Spleen (tissue), 11 donors: ENCODE data around the gene MATN3. TPM values are rescaled to one million over a fixed set of nuclear protein-coding genes. Genes with fewer than 3 reads are reported as not detected.

Source experiments
- DNase-seq: peaks from one replicate; pipeline ENCODE4 v3.0.0-alpha.2; 2020
- H3K27ac ChIP-seq, 8 donors: fragments of 200-600 bp; sonication (generic) in 7 of 8; 1 replicate in 4 of 8; 2 replicates in 4 of 8; pipeline versions ENCODE4 v1.5.0 to v1.8.0; 2016 to 2021; ENCODE audit warnings: inconsistent platforms in 4 of 8, mild to moderate bottlenecking in 4 of 8, moderate library complexity in 1 of 8
- H3K27me3 ChIP-seq, 7 donors: fragments of 200-600 bp; sonication (generic) in 6 of 7; replicated peaks in 1 of 7; 1 replicate in 4 of 7; 2 replicates in 3 of 7; pipeline versions ENCODE4 v1.5.0 to v1.8.0; 2016 to 2021; ENCODE audit warnings: inconsistent platforms in 3 of 7, mild to moderate bottlenecking in 1 of 7
- H3K36me3 ChIP-seq, 6 donors: fragments of 200-600 bp; sonication (generic) in 5 of 6; 1 replicate in 4 of 6; 2 replicates in 2 of 6; pipeline versions ENCODE4 v1.5.0 to v1.8.0; 2016 to 2021; ENCODE audit warnings: inconsistent platforms in 2 of 6
- H3K4me1 ChIP-seq, 6 donors: fragments of 200-600 bp; sonication (generic) in 5 of 6; 1 replicate in 3 of 6; 2 replicates in 3 of 6; pipeline versions ENCODE4 v1.5.0 to v1.8.0; 2016 to 2021; ENCODE audit warnings: inconsistent platforms in 3 of 6
- H3K4me3 ChIP-seq, 8 donors: fragments of 200-600 bp; sonication (generic) in 7 of 8; 1 replicate in 4 of 8; 2 replicates in 4 of 8; pipeline versions ENCODE4 v1.5.0 to v1.8.0; 2016 to 2021; ENCODE audit warnings: inconsistent platforms in 4 of 8, mild to moderate bottlenecking in 4 of 8, moderate library complexity in 2 of 8
- H3K9me3 ChIP-seq, 8 donors: fragments of 200-600 bp; sonication (generic) in 7 of 8; 1 replicate in 4 of 8; 2 replicates in 4 of 8; pipeline versions ENCODE4 v1.5.0 to v1.8.0; 2016 to 2021; ENCODE audit warnings: inconsistent platforms in 4 of 8
- CTCF ChIP-seq, 11 experiments: fragments of 200-600 bp in 7 of 11; fragments of 450-650 bp in 4 of 11; sonication (generic) in 4 of 11; IDR thresholded peaks in 8 of 11; conservative IDR thresholded peaks in 3 of 11; 1 replicate in 7 of 11; 2 replicates in 4 of 11; pipeline versions ENCODE4 v1.4.0 to v1.8.0; 2016 to 2021; ENCODE audit warnings: antibody characterized with exemption in 11 of 11, inconsistent platforms in 4 of 11, mild to moderate bottlenecking in 1 of 11
- POLR2A ChIP-seq, 3 donors: fragments of 450-650 bp; IDR thresholded peaks; one replicate each; pipeline ENCODE4 v1.5.1; 2017; ENCODE audit warnings: antibody characterized with exemption in 3 of 3, mild to moderate bottlenecking in 1 of 3
- POLR2AphosphoS5 ChIP-seq, 3 donors: sonication (generic); formaldehyde crosslinking; IDR thresholded peaks; one replicate each; pipeline ENCODE4 v1.5.1; 2017; ENCODE audit warnings: antibody characterized with exemption in 3 of 3
- WGBS, 5 donors: extraction: QIAGEN DNeasy Blood & Tissue Kit in 3 of 5; methylation state at CpG; one replicate each; pipeline versions ENCODE4 v1.1.5 to v1.1.7; 2013 to 2018; 5-methylcytosine and 5-hydroxymethylcytosine counted together
- intact Hi-C: fragments of 100-400 bp; cut with DNase I; formaldehyde crosslinking; loops from one replicate; pipeline ENCODE4 v1.15.0; 2023; ENCODE audit warnings: low total_unique reads
- polyA plus RNA-seq, 3 donors: library from polyadenylated mRNA; stranded (reverse); fragments of 200-250 nt; gene quantifications; one replicate each; pipeline ENCODE4 v1.2.1, GENCODE V29; 2013
- total RNA-seq, 7 donors: library from RNA; depleted of rRNA in 3 of 7; stranded (reverse); fragments of >200 nt in 3 of 7; fragmentation: NEBNext Ultra II Directional in 4 of 7; extraction: Animal tissue kit (Norgen Biotek cat#: 25700) in 4 of 7; gene quantifications; one replicate each; pipeline versions ENCODE4 v1.1.0 to v1.2.1, GENCODE V29; 2016 to 2021
- donor health status: healthy with polysubstance abuse.
- donor health status: DM: no; HTN: no; CAD: no; lungs with moderate emphysema.
- donor health status: DM: no; HTN: no; CAD: no.
- donor health status: Bipolar disorder and iron deficiency.
- donor health status: healthy.
- donor health status: DM: no; HTN: no; CAD: no.
- donor health status: DM: yes; HTN: yes; CAD: no.

The MATN3 gene
- total and polyA plus RNA-seq, 10 donors = 0.07 to 0.76 (median 0.24) TPM; not detected in 3

DNA sequence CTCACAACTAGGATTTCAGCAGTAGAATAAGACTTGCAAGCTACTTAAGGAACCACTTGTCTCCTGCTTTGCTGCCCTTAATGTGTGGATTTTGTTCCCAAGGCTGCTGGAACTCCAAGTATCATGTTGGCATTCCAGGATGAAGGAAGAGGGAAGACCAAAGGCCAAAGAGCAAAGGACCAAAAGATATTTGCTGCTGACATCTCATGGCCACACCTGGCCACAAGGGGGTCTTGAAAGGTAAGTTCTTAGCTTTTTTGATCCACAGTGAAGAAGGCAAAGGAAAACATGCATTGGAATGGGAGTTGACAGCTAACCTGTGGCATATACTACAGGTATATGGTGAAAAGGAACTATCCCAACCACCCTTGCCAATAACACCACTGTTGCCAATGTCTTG is 3.9 kb upstream of the MATN3 start:
- Histone ChIP-seq H3K4me1 (peaks cover 8 to 19% (median 17%) of the 10 kb centered on the region in 6 donors), H3K9me3 (peaks cover 0 to 18% (median 11%) of the 10 kb centered on the region in 8 donors), H3K4me3 (no peak overlapping the region), H3K27ac (no peak overlapping the region), H3K36me3 (no peaks in the 10 kb centered on the region), H3K27me3 (peaks cover 0 to 27% (median 16%) of the 10 kb centered on the region in 7 donors)
- intact Hi-C loops = no loop called here
- no peak for DNase-seq
- no peak for TF ChIP-seq POLR2A (IDR thresholded peaks at IDR 0.05)
- no peak for TF ChIP-seq CTCF (IDR thresholded peaks at IDR 0.05 in 8 of 11, conservative IDR thresholded peaks at IDR 0.05 in 3 of 11)
- TF ChIP-seq POLR2AphosphoS5 (IDR thresholded peaks at IDR 0.05) = no peak

DNA sequence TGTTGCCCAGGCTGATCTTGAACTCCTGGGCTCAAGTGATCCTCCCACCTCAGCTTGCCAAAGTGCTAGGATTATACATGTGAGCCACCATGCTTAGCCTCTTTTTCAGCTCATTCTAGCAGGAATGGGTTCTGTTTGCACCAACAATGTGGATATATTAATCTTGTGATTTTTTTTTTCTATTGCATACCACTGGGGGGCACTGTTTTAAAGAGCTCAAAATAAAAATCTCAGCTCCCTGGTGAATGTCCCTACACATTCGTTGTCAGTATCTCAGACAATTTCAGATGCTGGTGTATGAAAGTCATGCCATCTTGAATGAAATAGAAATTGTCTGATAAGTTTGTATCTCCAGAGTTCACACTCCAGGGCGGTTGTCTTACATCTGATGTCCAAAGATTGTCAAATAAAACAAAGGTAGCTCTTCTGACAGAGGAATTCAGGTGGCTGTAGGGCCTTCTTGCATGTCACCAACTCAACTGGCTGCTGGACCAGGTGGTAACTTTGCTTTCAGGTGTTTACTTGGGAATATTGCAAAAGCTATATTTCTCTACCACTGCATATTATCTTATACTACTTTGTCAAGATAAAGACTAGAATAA is 3.1 kb upstream of the MATN3 start:
- Histone ChIP-seq H3K27ac (no peak overlapping the region), H3K9me3 (peaks cover 0 to 11% (median 3%) of the 10 kb centered on the region in 8 donors), H3K27me3 (peaks cover 0 to 34% (median 18%) of the 10 kb centered on the region in 7 donors), H3K36me3 (no peaks in the 10 kb centered on the region), H3K4me1 (peaks cover 8 to 19% (median 17%) of the 10 kb centered on the region in 6 donors), H3K4me3 (no peak overlapping the region)
- intact Hi-C loops = loop anchor here (2.0 kb wide), 1 partner anchor 81 kb away; no protein-coding TSS in a partner anchor
- no peak for DNase-seq
- TF ChIP-seq POLR2A (IDR thresholded peaks at IDR 0.05) (no peak), CTCF (IDR thresholded peaks at IDR 0.05 in 8 of 11, conservative IDR thresholded peaks at IDR 0.05 in 3 of 11) (peak in 9 of 11 experiments; percentile 34 to 62 (median 47))
- 12 to 26% (median 17%) methylated on average over 2 of the region's 2 CpGs for WGBS, 5 donors

- Histone ChIP-seq H3K4me3 (peak overlapping the region in 5 of 8 donors; percentile 38 to 72 (median 49)), H3K9me3 (no peaks in the 10 kb centered on the region), H3K4me1 (peaks cover 8 to 19% (median 17%) of the 10 kb centered on the region in 6 donors), H3K27ac (peak overlapping the region in 2 of 8 donors; percentile 26 to 45), H3K27me3 (peaks cover 0 to 43% (median 18%) of the 10 kb centered on the region in 7 donors), H3K36me3 (no peaks in the 10 kb centered on the region)
- intact Hi-C loops = no loop called here
- TF ChIP-seq POLR2AphosphoS5 (IDR thresholded peaks at IDR 0.05) = no peak
- no peak for TF ChIP-seq POLR2A (IDR thresholded peaks at IDR 0.05)
- TF ChIP-seq CTCF (IDR thresholded peaks at IDR 0.05 in 8 of 11, conservative IDR thresholded peaks at IDR 0.05 in 3 of 11) = no peak
- no peak for DNase-seq
- 44 to 51% (median 46%) methylated on average over 15 of the region's 15 CpGs for WGBS, 5 donors
These were observed 820 bp upstream of the MATN3 start for GRCh38 chr2:20013126-20013849.

GRCh38 chr2:20012032-20012281 is 511 bp downstream of the MATN3 start:
- intact Hi-C loops = no loop called here
- no peaks in the 10 kb centered on the region for H3K36me3 ChIP-seq
- peaks cover 8 to 19% (median 17%) of the 10 kb centered on the region in 6 donors for H3K4me1 ChIP-seq
- TF ChIP-seq POLR2AphosphoS5 (IDR thresholded peaks at IDR 0.05) = no peak
- TF ChIP-seq CTCF (IDR thresholded peaks at IDR 0.05 in 8 of 11, conservative IDR thresholded peaks at IDR 0.05 in 3 of 11) = no peak
- no peak for TF ChIP-seq POLR2A (IDR thresholded peaks at IDR 0.05)
- no peak overlapping the region for H3K27ac ChIP-seq
- 33 to 49% (median 38%) methylated on average over 4 of the region's 4 CpGs; no CpG with 5 or more reads in 1 of the 5 donors for WGBS, 5 donors
- no peak for DNase-seq
- no peaks in the 10 kb centered on the region for H3K9me3 ChIP-seq
- H3K27me3 ChIP-seq = peaks cover 0 to 48% (median 18%) of the 10 kb centered on the region in 7 donors
- peak overlapping the region in 7 of 8 donors; percentile 33 to 72 (median 47) for H3K4me3 ChIP-seq
